Hepatic stellate cell (primary cell): ENCODE measurements around the gene ZNF345.

ENCODE experiments used
- DNase-seq: peaks from one replicate; pipeline ENCODE4 v3.0.0; 2011; ENCODE audit warnings: low spot score

Gene ZNF345

GRCh38 chr19:36850559-36851442 lies at the start of gene ZNF345:
Gene ZNF345, plus strand, starts transcription at chr19:36850876. Its CDS starts 25,955 bp downstream, at chr19:36876831.
- DNase-seq = peak; percentile 88

GRCh38 chr19:36805364-36805763 lies 45.3 kb upstream of the ZNF345 start:
- DNase-seq = no peak

- DNase-seq = no peak
Observed at GRCh38 chr19:36807029-36807428, 43.6 kb upstream of the ZNF345 start.

- DNase-seq = no peak
Observed at GRCh38 chr19:36819130-36819630, 31.5 kb upstream of the ZNF345 start.

GRCh38 chr19:36821758-36822157 lies 28.9 kb upstream of the ZNF345 start:
- DNase-seq = no peak

- no peak for DNase-seq
Observed at GRCh38 chr19:36833430-36833829, 17.2 kb upstream of the ZNF345 start.

GRCh38 chr19:36837176-36837905 lies 13.3 kb upstream of the ZNF345 start:
- peak; percentile 5 for DNase-seq

GRCh38 chr19:36837906-36838783 lies 12.5 kb upstream of the ZNF345 start, which contains the start of gene ZNF790:
Gene ZNF790, minus strand, starts transcription at chr19:36838387. Its CDS starts 12,768 bp downstream, at chr19:36825619.
- DNase-seq = peak; percentile 85

- no peak for DNase-seq
Observed at GRCh38 chr19:36838784-36839324, 11.8 kb upstream of the ZNF345 start.

- no peak for DNase-seq
Observed at GRCh38 chr19:36847968-36848367, 2.7 kb upstream of the ZNF345 start.

GRCh38 chr19:36849701-36850558 lies 746 bp upstream of the ZNF345 start:
- peak; percentile 92 for DNase-seq

GRCh38 chr19:36851898-36852297 lies 1.2 kb downstream of the ZNF345 start:
- DNase-seq = no peak

GRCh38 chr19:36876993-36877938 lies 26.6 kb downstream of the ZNF345 start:
- DNase-seq = no peak

- no peak for DNase-seq
Observed at GRCh38 chr19:36891768-36892357, 41.2 kb downstream of the ZNF345 start.

GRCh38 chr19:36894849-36895383 lies 44.2 kb downstream of the ZNF345 start:
- no peak for DNase-seq

GRCh38 chr19:36898422-36898821 lies 47.7 kb downstream of the ZNF345 start:
- DNase-seq = no peak

- peak; percentile 85 for DNase-seq
Observed at GRCh38 chr19:36915992-36916830, 65.5 kb downstream of the ZNF345 start, which contains the start of the genes ZNF568 and ZNF829. Gene ZNF568, plus strand, starts transcription at chr19:36916332. Its CDS starts 6,439 bp downstream, at chr19:36922771. Gene ZNF829, minus strand, starts transcription at chr19:36916291. Its CDS starts 1,124 bp downstream, at chr19:36915167.
